DOHH2 (cell line): Measurements from ENCODE around the gene TMEM132D.

ENCODE experiments used
- CTCF ChIP-seq: fragments of 200-600 bp; sonication (generic); IDR thresholded peaks from one replicate; pipeline ENCODE4 v1.5.1; 2014; ENCODE audit warnings: antibody characterized with exemption, mild to moderate bottlenecking, low read depth, low read length; ENCODE audit not compliant: poor library complexity, severe bottlenecking
- EZH2phosphoT487 ChIP-seq: fragments of 200-600 bp; sonication (generic); IDR thresholded peaks from 2 replicates; pipeline ENCODE4 v1.6.1; 2017; ENCODE audit warnings: borderline replicate concordance, mild to moderate bottlenecking, antibody characterized with exemption, low read length, moderate library complexity, mixed read lengths

- TF ChIP-seq CTCF (no peak), EZH2phosphoT487 (no peak)
These were observed 743.5 kb downstream of the TMEM132D start for GRCh38 chr12:129160282-129160681.
